ENCODE results near the gene MAPK1IP1L.

DNA sequence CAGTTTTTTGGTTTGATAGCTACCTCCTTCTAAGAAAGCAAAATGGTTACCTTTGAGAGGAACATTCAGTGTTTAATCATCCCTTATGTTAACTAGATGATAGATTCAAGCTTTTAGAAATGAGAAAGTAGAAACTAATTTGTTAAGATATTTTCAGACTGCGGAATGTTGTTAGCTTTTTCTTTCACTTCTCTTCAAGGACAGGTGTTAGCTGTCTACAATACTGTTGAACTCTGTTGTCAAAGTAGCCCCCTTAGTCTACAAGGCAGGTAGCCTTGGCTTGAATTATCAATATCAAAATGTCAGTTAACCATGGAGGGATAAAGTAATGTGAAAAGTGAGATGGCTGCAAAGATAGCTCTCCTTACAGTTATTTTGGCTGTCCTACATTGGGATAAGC, 14.8 kb downstream of the MAPK1IP1L start:
- TF ChIP-seq POLR2AphosphoS5 (IDR thresholded peaks at IDR 0.05; ENCODE audit: low read depth, low read length) (no peak), POLR2A (IDR thresholded peaks at IDR 0.05; ENCODE audit: low read depth, low read length) (no peak), TAF1 (IDR thresholded peaks at IDR 0.05; ENCODE audit: borderline replicate concordance, low read depth, low read length) (no peak)

All from GM12892 (cell line).